AG09319 (cell line): ENCODE results near the gene NBEA.
A peak's percentile ranks its signal among the peaks of the same experiment; 100 is the strongest.

ENCODE experiments used
- DNase-seq: peaks from one replicate; pipeline ENCODE4 v3.0.0-alpha.2; 2010; ENCODE audit warnings: low read depth; ENCODE audit errors: extremely low read depth
- TF ChIP-seq, protein P1 (sequence below): IDR thresholded peaks from 2 replicates; pipeline ENCODE4 v1.5.1; 2011; ENCODE audit warnings: low read depth, mild to moderate bottlenecking, inconsistent platforms, low read length, moderate library complexity

NBEA gene

DNA sequence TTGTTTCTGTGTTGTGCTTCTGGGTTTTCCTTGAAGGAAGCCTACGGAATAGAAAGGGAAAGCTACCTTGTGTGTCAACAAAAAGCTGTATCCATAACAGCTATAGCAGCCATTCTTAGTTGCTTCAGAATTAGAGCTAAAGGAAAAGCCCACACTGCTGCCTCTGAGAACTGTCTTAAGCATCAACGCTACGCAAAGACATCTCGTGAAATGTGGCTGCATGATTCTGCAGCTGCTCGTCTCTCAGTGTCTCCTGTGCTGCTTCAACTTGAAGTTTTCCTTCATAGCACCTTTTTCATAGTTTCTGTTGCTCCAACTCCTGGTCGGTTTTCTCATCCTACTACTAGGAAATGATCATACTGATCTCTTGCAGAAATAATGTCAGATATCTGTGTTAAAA is 675.4 kb downstream of the NBEA start:
- TF ChIP-seq, protein P1, sequence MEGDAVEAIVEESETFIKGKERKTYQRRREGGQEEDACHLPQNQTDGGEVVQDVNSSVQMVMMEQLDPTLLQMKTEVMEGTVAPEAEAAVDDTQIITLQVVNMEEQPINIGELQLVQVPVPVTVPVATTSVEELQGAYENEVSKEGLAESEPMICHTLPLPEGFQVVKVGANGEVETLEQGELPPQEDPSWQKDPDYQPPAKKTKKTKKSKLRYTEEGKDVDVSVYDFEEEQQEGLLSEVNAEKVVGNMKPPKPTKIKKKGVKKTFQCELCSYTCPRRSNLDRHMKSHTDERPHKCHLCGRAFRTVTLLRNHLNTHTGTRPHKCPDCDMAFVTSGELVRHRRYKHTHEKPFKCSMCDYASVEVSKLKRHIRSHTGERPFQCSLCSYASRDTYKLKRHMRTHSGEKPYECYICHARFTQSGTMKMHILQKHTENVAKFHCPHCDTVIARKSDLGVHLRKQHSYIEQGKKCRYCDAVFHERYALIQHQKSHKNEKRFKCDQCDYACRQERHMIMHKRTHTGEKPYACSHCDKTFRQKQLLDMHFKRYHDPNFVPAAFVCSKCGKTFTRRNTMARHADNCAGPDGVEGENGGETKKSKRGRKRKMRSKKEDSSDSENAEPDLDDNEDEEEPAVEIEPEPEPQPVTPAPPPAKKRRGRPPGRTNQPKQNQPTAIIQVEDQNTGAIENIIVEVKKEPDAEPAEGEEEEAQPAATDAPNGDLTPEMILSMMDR, result no peak
- DNase-seq, result no peak

DNA sequence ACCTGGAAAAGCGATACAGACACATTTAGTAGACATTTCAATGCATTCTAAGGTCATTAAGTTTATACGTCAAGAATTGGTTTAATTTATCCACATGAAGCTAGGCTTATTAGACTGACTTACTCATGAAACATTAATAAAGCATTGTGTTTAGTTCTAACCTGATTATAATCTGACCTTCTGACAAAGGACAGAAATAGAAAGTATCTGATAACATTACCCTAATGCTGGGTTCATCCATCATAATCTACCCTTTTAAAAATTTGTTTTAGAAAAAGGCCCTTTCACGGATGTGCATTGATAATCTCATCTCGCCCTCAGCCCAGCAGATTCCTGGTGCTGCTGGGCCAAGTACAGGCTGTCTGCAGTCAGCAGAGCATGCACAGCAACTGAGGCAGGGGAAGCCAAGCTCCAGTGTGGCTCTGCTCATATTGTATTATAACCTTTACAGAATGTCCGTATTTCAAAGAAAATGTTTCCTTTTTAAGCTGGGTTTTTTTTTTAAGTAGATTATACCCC is 676.6 kb downstream of the NBEA start:
- TF ChIP-seq, protein P1, result no peak
- no peak for DNase-seq

DNA sequence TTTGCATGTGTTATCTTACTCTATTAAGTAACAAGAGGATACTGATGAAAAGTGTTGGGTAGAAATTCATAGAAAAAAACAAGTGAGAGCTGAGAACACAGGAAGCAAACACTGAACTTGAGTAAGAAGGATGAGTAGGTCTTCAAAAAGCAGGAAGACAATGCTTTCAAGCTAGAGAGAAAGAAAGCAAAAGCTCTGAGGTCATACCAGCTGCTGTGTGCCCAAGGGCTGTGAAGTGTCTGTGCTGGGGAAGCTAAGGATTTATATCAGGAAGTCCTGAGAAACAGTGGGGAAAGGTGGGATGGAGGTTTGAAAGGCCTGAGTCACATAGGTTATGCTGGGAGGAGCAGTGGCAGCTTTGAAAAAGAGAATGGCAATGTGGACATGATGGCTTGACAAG is 679.9 kb downstream of the NBEA start:
- DNase-seq, result no peak
- TF ChIP-seq, protein P1, result no peak

DNA sequence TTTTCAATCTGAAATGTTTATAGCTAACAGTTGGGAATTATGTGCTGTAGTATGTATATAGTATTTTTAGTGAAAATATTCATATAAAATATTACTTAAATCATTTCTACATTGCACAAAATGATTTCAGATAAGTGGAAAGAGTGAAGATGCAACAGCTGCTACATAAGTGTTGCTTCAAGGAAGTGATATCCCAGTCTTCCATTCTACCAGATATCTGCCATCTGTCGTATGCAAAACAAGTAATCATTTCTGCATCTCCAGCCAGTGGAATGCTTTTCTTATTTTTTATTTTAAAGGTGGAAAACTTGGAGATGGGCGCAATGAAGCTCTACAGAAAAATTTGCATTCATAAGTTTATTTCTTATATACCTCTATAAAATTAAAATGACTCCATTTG is 687.0 kb downstream of the NBEA start:
- DNase-seq, result no peak
- TF ChIP-seq, protein P1, result no peak

DNA sequence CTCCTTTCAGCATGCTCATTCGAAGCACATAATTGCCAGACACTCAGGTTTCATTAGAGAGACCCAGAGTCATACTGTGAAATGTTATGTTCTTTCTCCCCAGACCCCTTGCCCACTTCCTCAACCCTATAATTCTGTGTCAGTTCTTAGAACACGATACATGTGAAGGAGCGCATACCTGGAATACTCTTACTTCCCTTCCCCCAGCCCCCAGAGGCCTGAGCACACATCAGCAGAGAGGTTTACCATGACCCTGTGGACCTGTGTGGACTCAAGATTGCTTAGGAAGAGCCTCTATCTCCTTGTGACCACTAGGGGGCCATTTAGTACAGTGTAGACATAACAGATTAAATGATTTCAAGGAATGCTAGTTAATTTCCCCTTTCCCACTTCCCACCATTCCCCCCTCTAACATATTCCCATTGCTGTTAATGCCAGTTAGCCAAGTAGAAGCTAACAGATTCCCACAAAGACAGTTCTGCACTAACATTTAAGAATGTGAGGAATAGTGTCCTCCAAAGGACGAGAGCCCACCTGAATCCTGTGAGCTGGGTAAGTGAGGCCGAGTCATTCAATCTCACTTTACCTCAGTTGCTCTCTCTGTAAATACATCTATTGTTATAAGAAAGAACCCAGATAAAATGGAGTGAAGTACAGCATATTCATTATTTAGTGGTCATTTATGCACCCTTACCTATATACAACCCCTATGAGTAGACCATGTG is 688.6 kb downstream of the NBEA start:
- DNase-seq, result peak; percentile 40
- TF ChIP-seq, protein P1, result peak; percentile 79

DNA sequence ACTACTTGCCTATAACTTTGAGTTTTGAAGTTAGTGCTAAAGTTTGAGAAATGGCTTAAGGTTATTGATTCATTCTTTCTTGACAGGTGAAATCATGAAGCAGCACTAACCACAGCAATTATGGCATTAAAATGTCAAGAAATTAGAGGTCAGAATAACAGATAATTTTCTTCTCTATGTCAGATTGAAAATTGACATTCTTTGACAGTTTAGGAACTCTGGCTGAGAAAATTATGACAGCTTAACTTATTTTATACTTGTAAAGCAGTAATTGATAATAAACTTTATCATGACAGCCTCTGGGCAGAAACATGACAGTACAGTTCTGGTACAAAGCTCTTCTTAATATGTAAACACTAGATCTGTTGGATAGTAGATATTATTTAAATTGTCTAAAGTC is 689.6 kb downstream of the NBEA start:
- DNase-seq, result no peak
- TF ChIP-seq, protein P1, result no peak

DNA sequence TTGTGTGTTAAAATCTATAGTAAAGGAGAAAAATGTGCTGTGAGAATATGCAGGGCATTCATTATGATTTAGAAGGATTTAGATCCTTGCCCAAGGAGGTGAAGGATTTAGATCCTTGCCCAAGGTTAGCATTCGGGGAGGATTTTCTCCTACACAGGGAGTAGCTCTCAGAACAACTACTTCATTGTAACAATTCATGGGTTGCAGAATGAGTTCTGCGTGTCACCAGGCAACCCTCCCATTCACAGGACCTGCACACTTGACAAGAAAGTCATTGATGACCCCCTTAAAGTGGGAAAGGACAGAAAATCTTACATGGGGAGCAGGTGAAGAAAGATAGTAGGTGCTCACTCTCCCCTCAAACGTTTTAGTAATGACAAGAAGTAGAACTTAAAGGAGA is 701.6 kb downstream of the NBEA start:
- TF ChIP-seq, protein P1, result no peak
- no peak for DNase-seq
